RWPE1 (cell line): ENCODE results near the gene CLBA1.
"Not testable (repeated sequence)": the region's sequence is repeated elsewhere in the genome, so short reads cannot be mapped to it uniquely, and the experiment has no call there.

Source experiments
- CTCF ChIA-PET: fragments of 350-600 bp; sonication (Branson Sonifier 250); formaldehyde crosslinking; extraction: SDS; loops from one replicate; lab custom pipeline; 2021; lab: Yijun Ruan, JAX
- POLR2A ChIA-PET: fragments of 400-600 bp; formaldehyde crosslinking; extraction: SDS; loops from one replicate; lab custom pipeline; 2020; ENCODE audit warnings: antibody characterized with exemption; ENCODE audit not compliant: low non-redundant PET; lab: Yijun Ruan, JAX
- DNase-seq: peaks from one replicate; pipeline ENCODE4 v3.0.0; 2012; ENCODE audit warnings: low spot score
- H3K27ac ChIP-seq: fragments of 450-650 bp; 2 replicates; pipeline ENCODE4 v1.5.1; 2017
- TF ChIP-seq, protein P1 (sequence below): fragments of 450-650 bp; conservative IDR thresholded peaks from 2 replicates; pipeline ENCODE4 v1.5.1; 2017; ENCODE audit warnings: low read depth, mild to moderate bottlenecking

The CLBA1 gene

DNA sequence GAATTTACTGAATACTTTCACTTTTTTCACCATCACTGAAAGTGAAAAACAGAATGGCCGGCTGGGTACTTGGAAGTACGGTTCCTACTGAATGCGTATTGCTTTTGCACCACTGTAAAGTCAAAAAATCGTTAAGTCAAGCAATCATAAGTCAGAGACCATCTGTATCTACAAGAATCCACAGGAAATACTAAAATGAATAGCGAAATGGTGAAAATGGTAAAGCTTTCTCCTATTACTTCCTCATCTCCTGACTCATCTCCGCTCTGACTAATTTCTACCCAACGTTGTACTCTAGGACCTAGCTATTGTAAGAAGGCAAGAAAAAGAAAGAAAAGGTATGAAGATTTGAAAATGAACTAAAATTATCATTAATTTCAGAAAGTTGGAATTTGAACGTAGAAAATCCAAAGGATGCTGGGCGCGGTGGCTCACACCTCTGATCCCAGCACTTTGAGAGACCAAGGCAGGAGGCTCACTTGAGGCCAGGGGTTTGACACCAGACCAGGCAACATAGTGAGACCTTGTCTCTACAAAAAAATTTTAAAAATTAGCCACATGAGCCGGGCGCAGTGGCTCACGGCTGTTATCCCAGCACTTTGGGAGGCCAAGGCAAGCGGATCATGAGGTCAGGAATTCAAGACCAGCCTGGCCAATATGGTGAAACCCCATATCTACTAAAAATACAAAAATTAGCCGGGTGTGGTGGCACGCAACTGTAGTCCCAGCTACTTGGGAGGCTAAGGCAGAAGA, 40.6 kb downstream of the CLBA1 start:
- CTCF ChIA-PET = interaction anchor here (0.6 to 0.7 kb wide), 2 partner anchors 255 to 1508 kb away, joined by 5 to 6 read pairs; no protein-coding TSS in a partner anchor
- POLR2A ChIA-PET = no interaction called here
- H3K27ac ChIP-seq = peak overlapping the region; percentile 99

DNA sequence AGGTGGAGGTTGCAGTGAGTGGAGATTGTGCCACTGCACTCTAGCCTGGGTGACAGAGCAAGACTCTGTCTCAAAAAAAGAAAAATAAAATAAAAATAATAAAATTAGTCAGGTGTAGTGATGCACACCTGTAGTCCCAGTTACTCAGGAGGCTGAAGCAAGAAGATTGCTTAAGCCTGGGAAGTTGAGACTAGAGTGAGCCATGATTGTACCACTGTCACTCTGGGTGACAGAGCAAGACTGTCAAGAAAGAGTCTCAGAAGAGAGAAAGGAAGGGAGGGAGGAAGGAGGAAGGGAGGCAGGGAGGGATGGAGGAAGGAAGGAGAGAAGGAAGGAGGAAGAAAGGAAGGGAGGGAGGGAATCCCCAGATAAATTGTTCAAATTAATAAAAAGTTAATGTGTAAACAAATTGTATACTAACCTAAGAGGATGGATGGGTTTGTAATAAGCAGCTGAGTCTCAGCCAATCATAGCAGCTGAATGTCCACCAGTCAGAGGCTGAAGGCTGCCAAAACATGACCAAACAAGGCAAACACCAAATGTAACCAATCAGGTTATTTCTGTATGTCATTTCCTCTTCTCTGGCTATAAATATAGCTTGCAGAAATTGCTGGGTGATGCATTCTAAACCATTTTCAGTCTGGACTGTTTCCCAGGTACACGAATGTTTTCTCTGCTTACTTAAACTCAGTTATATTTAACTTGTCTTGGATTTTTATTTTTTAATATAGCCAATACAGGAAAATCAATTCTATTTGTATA, 41.4 kb downstream of the CLBA1 start:
- POLR2A ChIA-PET = no interaction called here
- peak; percentile 56 for DNase-seq

More for the DNA sequence above, 40.6 kb downstream of the CLBA1 start:
- TF ChIP-seq, protein P1, sequence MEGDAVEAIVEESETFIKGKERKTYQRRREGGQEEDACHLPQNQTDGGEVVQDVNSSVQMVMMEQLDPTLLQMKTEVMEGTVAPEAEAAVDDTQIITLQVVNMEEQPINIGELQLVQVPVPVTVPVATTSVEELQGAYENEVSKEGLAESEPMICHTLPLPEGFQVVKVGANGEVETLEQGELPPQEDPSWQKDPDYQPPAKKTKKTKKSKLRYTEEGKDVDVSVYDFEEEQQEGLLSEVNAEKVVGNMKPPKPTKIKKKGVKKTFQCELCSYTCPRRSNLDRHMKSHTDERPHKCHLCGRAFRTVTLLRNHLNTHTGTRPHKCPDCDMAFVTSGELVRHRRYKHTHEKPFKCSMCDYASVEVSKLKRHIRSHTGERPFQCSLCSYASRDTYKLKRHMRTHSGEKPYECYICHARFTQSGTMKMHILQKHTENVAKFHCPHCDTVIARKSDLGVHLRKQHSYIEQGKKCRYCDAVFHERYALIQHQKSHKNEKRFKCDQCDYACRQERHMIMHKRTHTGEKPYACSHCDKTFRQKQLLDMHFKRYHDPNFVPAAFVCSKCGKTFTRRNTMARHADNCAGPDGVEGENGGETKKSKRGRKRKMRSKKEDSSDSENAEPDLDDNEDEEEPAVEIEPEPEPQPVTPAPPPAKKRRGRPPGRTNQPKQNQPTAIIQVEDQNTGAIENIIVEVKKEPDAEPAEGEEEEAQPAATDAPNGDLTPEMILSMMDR = no peak
- DNase-seq = peak; percentile 71

DNA sequence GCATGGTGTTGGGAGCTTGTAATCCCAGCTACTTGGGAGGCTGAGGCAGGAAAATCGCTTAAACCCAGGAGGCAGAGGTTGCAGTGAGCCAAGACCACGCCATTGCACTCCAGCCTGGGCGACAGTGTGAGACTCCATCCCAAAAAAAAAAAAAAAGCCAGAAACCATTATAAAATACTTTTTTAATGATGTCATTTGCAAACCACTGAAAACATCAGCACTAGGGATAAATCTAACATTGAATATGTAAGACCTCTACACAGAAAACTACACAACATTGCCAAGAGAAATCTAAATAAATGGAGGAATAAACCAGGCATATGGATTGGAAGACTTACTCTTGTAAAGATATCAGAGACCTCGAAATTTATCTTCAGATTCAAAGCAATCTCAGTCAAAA, 42.1 kb downstream of the CLBA1 start:
- POLR2A ChIA-PET, CTCF ChIA-PET: not testable (repeated sequence)

More for the DNA sequence above, 41.4 kb downstream of the CLBA1 start:
- CTCF ChIA-PET = no interaction called here
- TF ChIP-seq, protein P1 = no peak
- peak overlapping the region; percentile 99 for H3K27ac ChIP-seq

GRCh38 chr14:105028251-105028927, 42.8 kb downstream of the CLBA1 start:
- H3K27ac ChIP-seq = peak overlapping the region; percentile 99
- TF ChIP-seq, protein P1 = no peak
- ChIA-PET POLR2A (interaction anchor here (0.7 kb wide), 1 partner anchor 43 kb away, joined by 3 read pairs; no protein-coding TSS in a partner anchor), CTCF (interaction anchor here (0.6 to 1.1 kb wide), 3 partner anchors 10 to 1065 kb away, joined by 3 to 4 read pairs (median 3); no protein-coding TSS in a partner anchor)
- no peak for DNase-seq

More for the DNA sequence above, 42.1 kb downstream of the CLBA1 start:
- peak overlapping the region; percentile 99 for H3K27ac ChIP-seq
- not testable (repeated sequence) for DNase-seq

DNA sequence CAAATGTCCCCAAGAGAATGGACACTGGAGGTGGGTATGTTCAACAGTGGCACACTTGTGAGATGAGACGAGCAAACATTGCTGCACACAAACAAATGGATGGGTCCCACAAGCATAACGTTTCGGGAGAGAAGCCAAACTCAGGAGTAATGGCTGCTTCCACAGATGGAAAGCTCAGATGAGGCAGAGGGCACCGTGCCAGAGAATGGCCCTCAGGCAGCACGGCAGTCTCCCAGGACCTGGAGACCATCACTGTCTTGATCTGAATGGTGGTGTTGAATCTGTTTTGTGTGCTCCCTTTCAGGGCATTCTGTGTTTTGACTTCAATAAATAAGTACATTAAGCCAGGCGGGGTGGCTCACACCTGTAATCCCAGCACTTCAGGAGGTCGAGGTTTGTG, 43.8 kb downstream of the CLBA1 start:
- CTCF ChIA-PET = no interaction called here
- TF ChIP-seq, protein P1 = no peak
- POLR2A ChIA-PET = no interaction called here
- H3K27ac ChIP-seq = peak overlapping the region; percentile 99
- no peak for DNase-seq

GRCh38 chr14:105030194-105030593, 44.6 kb downstream of the CLBA1 start:
- ChIA-PET POLR2A (no interaction called here), CTCF (interaction anchor here (0.6 to 0.7 kb wide), 2 partner anchors 11 to 18 kb away, joined by 3 read pairs; no protein-coding TSS in a partner anchor)
- peak overlapping the region; percentile 99 for H3K27ac ChIP-seq
- TF ChIP-seq, protein P1 = no peak
- no peak for DNase-seq
